Stimulated activated CD4-positive, alpha-beta T cell treated with anti-CD3 and anti-CD28 coated beads, Interleukin-15, amount 100 ng/mL, for 24 hours (primary cell): ENCODE results near the gene DGAT2L6.

ENCODE experiments used
- DNase-seq: peaks from one replicate; pipeline ENCODE4 v3.0.0-alpha.2; 2020

Gene DGAT2L6

DNA sequence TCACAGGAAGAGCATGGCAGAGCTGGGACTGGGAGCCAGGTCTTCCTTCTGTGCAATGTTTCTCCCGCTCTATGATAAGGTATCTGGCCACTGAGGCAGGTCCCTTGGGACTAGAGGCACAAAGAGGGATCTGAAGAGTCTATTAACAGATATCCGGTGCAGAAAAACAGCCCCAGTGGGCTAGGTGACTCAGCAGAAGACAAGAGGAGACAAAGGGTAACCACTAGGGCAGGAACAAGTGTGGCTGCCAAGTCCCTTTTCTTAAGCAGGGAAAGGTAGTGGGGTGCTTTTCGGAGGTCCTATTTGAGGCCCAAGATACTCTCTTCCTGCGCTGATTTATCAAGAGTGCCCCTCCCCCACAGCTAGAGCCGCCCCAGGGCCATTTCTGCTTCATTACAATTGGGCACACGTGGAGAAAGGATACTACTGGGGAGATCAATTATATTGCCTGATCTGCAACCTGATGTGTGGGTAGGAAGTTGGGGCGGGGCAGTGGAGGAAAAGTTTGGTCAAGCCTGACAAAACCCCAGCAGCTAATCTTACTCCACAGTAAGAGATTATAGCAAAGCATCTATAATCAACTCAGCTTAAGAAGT is at the start of gene DGAT2L6:
Gene DGAT2L6, plus strand, starts transcription at position 546 of the 596 bp plus-strand sequence. CDS start 100 bp downstream, outside the sequence.
- DNase-seq: no peak

- no peak for DNase-seq
Observed at GRCh38 chrX:70128071-70128470, 49.2 kb upstream of the DGAT2L6 start.

DNA sequence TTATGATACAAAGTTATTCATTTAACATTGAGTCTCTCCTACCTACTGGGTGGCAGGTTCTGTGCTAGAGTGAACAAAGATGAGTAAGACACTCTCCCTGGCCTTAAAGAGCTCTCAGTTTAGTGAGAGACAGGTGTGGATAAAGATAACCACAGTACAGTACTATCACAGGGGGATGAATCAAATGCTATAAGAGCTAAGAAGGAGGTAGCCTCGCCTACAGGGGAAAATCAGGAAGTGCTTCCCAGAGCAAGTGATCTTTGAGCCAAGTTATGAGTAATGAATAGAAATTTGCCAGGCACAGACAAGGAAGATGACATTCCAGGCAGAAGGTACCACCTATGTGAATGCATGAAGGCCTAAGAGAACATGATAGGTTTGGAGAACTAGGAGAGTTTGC is 47.5 kb upstream of the DGAT2L6 start:
- no peak for DNase-seq

DNA sequence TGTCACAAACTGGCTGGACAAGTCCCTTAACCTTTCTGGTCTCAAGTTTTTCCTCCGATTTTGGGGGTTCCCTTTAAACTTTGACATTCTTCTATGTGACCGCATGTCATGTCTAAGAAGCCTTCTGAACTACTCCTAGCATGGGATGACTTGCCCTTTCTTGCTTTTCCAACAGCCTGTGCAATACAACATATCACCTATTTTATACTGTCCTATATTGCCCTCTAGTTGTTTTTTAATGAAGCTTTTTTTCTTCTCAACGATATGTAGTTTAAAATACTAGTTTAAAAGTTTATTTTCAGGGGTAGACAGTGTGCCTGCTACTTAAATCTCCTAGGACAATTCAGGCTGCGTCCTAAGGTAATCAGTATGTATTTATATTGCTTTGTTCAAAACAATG is 45.1 kb upstream of the DGAT2L6 start:
- DNase-seq: no peak

GRCh38 chrX:70132877-70133302 is 44.4 kb upstream of the DGAT2L6 start:
- no peak for DNase-seq

DNA sequence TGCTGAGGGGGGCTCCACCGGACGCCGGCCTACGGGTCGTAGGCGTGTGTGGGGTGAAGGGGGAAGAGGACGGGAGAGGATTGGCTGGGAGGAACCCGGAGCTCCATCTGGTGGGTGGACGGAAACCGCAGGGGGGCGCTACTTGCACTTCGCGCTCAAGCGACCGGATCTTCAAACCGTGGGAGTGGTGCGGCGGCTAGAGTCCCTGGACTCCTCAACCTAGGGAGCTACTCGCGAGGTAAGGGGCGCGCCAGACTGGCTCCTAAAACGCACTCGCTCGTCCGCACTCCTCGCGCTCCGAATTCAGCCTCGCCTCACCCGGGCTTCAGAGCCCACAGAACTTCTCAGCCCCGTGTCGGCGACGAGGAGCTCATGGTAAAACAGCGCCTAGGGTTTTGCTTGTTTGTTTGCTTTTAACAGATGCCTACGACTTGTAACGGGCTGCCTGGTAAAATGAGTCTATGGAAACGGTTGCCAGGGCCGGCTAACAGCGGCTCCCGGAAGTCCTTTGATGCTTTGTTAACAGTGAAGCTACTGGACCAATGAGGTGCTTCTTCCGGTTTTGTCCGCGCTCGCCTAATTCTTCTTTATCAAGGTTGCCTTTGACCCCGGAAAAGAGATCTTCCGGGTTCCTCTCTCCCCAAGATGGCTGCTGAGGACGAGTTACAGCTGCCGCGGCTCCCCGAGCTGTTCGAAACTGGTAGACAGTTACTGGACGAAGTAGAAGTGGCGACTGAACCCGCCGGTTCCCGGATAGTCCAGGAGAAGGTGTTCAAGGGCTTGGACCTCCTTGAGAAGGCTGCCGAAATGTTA is 43.8 kb upstream of the DGAT2L6 start, which contains the start of gene IGBP1:
Gene IGBP1, plus strand, starts transcription at position 145 of the 813 bp plus-strand sequence. Its CDS starts 501 bp downstream, at position 646.
- DNase-seq: peak; percentile 79

- DNase-seq: no peak
Observed at GRCh38 chrX:70134116-70134477, 43.2 kb upstream of the DGAT2L6 start.

GRCh38 chrX:70138622-70139021 is 38.7 kb upstream of the DGAT2L6 start:
- no peak for DNase-seq

GRCh38 chrX:70139736-70140135 is 37.5 kb upstream of the DGAT2L6 start:
- DNase-seq: no peak

DNA sequence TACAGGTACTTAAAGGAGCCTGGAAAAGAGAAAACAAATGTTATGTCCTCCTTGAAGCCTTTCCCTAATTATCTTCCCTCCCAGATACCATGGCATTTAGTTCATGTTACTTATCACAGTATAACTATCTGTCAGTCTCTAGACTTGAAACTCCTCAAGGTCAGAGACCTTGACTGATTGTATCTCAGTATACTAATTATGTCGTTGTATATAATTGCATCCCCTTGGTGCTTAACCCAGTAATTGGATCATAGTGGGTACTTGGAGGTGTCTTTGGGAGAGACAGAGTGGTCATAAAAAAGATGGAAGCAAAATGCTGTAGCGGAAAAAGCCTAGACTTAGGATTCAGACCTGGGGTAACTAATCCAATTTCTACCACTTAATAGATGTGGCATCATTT is 35.9 kb upstream of the DGAT2L6 start:
- DNase-seq: no peak

DNA sequence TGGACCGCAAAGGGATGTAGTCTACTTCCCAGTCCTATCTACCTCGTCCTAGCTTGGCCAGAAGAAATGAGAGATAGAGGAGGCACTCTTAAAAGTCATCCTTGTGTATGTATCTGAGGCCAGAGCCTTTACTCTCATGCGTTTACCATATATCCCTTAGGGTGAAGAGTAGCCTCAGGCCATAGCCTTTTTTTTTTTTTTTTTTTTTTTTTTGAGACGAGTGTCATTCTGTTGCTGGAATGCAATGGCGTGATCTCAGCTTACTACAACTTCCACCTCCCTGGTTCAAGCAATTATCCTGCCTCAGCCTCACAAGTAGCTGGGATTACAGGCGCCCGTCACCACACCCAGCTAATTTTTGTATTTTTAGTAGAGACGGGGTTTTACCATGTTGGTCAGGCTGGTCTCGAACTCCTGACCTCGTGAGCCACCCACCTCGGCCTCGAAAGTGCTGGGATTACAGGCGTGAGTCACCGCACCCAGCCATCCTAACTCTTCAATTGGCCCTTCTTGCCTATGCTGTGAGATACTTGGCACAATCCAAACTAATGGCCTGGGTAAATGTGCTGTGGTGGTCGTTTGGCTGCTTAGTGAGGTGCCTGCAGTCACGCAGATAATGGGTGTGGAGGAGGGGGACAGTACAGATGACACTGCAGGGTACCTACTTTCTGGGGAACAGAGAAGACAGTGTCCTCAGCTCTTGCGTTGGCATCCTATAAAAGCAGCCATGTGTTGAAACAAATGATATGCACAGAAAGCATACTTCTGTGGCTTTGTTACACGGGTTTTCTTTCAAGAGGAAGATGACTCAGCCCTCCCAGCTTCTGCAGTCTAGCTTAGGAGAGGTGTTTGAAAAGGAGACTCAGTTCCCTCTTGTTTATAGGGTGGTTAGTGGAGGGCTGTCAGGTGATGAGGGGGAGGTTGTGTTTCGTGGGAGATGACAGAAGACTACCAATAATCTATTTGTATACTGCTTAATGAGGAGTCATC is 10.4 kb upstream of the DGAT2L6 start:
- DNase-seq: no peak

DNA sequence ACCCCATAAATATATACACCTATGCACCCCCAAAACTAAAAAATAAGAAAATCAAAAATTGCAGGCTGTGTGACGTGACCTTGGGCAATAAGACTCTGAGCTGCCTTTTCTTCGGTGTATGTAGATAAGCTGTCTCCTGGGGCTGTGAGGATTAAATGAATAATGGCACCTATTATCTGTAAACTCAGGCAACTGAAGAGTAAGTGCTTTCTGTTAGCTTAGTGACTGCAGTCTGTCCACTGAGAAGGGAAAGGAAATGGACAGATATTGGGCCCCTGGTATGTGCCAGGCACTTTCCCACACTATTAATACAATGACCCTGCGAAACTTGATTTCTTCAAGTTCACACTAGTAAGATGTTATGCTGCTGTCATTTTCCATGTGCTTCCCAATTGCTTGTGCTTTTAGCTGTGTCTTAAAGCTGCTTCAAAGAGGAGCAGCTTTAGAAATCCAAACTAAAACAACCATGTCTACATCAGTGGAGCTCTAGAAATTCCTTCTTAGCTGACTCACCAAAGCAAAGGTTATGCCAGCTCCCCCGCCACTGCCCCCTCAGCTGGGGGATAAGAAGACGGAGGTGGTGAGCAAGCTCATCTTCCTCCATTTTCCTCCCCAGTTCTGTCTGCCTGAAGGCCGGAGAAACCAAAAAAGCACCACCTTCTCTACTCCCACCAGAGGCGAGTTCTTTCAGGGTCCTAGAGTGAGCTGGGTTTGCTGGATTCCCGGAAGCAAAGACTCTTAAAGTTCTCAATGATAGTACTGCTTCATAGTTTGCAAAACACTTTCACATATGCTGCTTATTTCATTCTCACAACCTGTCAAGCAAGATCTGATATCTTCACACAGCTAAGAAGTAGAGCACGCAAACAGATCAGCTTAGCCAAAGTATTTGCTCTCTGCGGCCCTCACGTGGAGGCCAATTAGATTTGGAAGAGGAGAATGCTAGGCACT is 8.8 kb upstream of the DGAT2L6 start:
- no peak for DNase-seq

GRCh38 chrX:70169281-70169680 is 8.0 kb upstream of the DGAT2L6 start:
- DNase-seq: no peak

GRCh38 chrX:70171624-70172023 is 5.7 kb upstream of the DGAT2L6 start:
- DNase-seq: no peak

DNA sequence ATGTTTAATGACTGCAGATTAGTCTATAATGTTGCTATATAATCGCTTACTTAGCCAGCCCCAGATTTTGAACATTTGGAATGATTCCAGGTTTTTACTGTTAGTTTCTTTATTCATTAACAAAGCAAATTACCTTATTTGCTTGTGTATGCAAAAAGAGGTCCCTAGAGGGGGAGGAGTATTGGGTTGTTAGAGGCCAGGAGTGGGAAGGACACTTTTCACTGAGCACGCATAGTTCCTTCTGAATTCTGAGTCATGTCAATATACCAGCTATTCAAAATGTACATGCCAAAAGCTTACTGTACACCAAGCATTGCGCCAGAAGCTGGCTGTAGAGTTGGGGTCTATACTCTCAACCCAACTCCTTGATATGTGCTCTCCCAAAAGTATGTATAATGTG is 5.1 kb upstream of the DGAT2L6 start:
- no peak for DNase-seq

- no peak for DNase-seq
Observed at GRCh38 chrX:70172964-70173363, 4.3 kb upstream of the DGAT2L6 start.

DNA sequence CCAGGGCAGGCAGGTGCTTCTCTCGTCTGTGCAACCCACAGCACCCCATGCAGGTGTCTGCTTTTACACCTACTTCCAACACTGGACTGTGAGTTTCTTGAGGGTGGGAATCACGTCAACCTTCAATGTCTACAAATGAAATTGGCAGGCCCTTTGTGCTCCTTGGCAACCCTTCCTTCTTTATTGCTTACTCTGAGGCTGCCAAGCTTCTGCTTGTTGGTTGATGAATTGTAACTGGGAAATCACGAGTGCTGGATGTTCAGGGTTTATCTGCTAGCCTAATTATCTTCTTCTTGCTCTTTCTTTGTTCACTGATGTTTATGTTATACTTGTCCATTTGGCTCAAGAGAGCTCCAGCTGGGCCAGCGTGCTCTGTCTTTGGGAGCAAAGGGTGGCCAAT is 2.5 kb upstream of the DGAT2L6 start:
- DNase-seq: no peak

- DNase-seq: no peak
Observed at GRCh38 chrX:70175338-70175737, 1.9 kb upstream of the DGAT2L6 start.

DNA sequence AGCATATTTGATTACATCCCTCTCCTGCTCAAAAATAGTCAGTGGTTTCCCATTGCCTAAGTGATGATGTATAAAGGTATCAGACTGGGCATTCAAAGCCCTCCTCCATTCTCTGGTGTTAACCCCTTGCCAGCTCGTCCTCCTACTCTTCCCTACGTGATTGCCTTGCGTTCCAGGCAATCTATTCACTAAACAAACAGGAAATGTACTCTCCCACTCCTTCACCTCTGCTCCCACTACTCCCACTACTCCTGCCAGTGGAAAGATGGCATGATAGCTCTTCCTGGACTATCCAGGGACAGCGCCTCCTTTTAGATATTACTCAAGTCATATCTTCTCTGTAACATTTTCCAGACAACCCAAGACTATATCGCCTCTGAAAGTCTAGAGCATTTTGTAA is 5.8 kb downstream of the DGAT2L6 start:
- no peak for DNase-seq

- no peak for DNase-seq
Observed at GRCh38 chrX:70190225-70190624, 12.9 kb downstream of the DGAT2L6 start.

DNA sequence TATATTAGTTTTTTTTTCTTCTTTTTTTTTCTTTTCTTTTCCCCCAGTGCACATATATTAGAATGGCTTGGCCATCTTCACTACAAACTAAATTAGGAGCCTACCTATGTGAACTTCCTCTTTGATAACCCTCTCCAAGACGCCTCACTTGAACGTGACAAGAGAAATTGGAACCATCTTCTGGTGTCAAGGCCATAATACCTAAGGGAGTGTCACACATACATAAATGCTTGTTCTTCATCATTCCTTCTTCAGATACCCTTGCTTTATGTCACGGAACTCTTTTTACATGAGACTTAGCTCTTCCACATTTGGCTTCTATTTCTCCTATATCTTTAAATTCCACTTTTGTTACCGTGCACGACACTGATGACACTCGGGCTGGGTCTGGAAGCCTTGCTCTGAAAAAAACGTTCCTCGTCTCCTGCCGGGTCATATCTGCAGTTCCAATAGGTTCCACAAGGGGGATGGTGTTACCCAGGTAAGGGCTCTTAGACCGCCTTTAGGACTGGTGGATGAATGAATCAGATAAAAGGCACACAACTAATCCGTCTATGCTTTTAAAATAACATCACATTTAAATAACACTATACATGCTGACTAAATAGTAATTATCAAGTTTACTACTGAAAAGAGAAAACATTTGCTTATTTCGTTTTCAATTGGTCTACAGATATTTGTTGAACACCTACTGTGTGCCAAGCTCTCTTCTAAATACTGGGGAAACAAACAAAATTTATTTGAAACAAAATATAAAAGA is 19.9 kb downstream of the DGAT2L6 start:
- peak; percentile 71 for DNase-seq
